ENCODE measurements around the gene CMSS1. TPM values are rescaled to one million over a fixed set of nuclear protein-coding genes. Genes with fewer than 3 reads are reported as not detected.

The CMSS1 gene
- polyA plus RNA-seq, 12 donors, result 21.0 to 39.9 (median 29.5) TPM; not detected in 1

DNA sequence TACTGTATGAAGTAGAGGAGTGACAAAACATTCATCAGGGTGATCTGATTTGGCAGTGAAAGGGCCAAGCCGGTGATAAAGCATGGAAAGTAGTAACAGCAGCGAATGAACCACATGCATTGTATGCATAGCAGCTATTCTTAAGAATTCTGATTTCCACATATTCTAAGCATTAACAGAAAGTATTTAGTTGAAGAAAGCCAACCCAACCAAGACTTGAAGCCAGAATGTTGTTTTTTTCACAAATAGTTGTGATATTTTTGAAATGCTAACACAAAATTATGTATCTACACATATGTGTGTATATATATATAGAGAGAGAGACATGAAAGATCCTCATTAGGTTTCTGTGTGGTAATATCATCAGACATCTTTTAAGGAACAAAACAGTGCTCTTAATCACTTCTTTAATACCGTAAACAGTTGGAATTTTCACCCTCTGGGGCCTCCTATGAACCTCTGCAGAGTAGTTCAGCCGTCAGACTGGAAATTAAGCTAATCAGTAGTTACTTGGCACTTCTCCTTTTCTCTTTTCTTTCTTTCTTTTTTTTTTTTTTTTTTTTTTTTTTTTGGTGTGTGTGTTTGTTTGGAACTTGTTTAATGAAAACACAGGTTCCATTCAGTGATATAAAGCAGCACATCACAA lies 139.6 kb downstream of the CMSS1 start:
- DNase-seq, result peak; percentile 43

DNA sequence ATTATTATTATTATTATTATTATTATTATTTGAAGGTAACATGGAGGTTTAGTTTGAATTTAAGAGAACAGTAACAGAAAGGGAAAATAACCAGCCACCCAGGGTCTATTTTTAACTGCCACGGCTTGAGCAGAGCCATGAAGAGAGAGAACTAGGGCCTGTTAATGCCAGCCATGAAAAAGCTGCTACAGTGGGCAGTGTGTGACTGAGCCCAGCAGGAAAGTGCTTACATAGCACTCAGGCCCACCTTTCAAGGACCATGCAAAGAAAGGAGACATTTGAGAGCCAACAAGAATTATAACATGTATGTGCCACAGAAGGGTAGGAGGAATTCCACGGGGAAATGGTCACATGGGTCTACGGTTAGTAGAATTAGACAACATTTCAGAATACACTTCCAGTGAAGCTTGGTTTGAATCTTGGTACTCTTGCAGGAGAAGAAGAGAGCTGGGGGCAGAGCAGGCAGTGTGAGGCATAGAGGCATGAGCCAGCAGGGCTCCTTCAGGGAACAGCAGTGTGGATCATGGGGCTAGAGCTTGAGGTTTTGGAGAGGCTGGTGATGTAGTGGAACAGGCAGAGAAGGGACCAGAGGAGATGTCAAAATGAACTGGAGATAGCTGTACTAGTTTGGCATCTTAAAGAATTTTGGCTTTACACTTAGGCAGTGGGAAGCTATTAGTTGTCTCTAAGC lies 140.7 kb downstream of the CMSS1 start:
- no peak for DNase-seq

GRCh38 chr3:99960123-99960878 lies 142.6 kb downstream of the CMSS1 start:
- DNase-seq, result no peak

DNA sequence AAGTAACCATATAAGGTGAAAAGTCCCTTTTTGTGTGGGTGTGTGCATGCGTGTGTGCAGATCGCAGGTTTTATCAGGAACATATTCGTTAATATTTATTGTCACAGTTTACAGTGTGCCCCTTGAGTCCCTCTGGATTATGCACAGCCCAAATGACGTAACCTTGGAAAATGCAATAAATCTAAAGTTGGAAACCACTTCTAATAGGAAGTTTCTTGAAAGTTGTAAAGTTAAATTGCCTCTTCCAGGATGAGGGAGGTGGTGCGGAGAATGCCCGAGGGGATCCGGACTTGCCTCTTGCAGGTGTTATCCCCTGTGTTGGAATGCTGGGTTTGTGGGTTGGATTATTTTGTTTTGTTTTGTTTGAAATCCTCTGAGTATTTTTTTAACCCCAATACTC lies 143.3 kb downstream of the CMSS1 start:
- DNase-seq, result peak; percentile 48

- DNase-seq, result no peak
Observed at GRCh38 chr3:99961756-99962515, 144.3 kb downstream of the CMSS1 start.

DNA sequence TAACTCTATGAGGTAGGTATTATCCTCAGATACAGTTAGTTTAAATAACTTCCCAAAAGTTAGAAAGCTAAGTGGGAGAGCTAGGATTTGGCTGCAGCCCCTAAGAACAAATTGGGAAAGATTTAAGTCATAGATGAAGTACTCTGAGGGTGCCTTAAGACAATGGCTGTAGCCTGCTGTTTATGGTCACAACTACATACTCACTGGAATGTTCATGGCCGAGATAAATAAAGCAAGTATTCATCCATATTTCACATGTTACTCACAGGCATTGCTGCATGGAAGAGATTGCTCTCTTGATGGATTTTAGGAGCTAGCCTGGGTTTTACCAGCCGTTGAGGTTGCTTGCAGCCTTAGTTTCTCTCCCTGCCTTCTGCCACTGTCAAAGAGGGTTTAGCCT lies 145.0 kb downstream of the CMSS1 start:
- no peak for DNase-seq

DNA sequence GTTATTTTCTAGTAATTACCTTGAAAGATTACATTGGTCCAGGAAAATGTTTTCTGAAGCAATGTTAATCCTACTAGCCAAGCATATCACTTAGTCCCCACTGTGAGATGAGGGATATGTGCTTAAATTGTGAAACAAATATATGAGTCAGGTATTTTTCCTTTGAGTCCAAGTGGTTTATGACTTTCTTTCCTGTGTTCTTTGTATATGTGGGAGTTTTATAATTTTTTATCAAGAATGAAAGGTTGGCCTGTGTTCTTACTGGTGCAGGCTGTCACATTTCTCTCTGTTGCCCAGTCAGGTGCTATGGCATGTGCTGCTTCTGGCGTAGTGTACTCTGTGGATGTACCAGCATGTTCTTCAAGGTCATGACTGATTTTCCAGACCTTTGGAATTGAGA lies 147.4 kb downstream of the CMSS1 start:
- DNase-seq, result no peak

- no peak for DNase-seq
Observed at GRCh38 chr3:99965681-99966408, 148.2 kb downstream of the CMSS1 start.

DNA sequence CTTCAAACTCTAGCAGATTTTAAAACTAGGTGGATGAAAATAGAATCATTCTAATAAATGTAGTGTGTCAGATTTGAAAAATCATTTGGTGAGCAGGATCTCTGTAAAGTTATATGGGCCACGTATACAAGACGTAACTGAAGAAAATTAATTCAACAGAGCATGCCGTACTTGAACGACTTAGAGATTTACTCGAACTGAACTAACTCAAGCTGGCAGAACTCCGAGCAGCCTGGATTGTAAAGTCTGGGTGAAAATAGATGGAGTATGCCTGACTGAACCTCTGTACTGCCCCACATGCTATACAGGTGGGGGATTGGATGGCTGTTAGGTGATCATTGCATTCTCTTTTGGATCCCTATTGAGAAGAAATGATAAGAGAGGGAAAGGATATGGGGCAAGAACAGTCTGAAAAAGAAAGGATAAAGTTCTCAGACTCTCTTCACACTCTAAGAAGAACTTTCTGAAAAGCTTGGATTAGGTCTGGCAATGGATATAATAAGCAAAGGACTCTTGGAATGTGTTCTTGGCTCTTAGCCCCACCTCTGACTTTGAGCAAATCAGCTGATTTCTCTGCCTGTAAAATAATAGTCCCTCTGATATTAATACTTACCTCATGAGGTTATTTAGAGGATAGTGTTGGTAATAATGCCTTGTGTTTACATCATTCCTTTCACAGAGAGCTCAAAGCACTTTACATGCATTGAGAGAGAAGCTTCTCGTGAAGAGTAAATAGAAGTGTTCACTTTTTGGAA lies 149.2 kb downstream of the CMSS1 start:
- peak; percentile 84 for DNase-seq

- DNase-seq, result no peak
Observed at GRCh38 chr3:99967796-99968195, 150.1 kb downstream of the CMSS1 start.

DNA sequence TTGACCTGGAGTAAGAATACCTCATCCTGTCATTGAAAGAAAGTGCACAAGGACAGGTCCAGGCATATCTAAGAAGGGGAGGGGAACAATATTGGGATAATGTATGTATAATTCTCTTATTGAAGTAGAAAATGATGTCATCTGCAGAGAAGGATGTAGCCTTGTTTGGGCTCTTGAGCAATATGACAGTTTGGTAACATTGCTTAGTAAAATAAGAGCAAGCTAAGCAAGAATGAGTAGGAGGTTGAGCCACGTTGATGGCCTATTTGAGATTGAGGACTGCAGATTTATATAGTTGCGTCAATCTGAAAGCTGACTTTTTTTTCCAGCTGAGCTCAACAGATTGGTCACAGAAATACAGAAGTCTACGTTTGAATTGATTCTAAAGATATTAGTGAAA lies 151.5 kb downstream of the CMSS1 start:
- DNase-seq, result no peak

DNA sequence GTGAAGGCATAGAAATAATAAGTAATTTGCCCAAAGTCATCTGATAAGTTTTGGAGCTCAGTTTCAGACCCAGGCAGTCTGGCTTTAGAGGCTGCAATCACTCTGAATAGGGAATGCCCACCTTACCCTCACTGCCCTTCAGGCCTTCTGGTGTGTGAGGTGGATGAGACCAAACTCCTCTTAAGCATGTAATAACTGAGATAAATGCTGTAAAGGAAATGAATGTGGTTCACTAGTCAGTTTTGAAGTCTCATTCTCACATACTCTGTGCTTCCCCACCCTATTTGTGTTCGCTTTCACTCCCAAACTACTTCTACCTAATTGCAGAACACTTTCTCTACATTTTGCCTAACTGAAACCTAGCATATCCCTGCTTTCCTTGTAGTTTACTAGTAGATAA lies 152.5 kb downstream of the CMSS1 start:
- no peak for DNase-seq

DNA sequence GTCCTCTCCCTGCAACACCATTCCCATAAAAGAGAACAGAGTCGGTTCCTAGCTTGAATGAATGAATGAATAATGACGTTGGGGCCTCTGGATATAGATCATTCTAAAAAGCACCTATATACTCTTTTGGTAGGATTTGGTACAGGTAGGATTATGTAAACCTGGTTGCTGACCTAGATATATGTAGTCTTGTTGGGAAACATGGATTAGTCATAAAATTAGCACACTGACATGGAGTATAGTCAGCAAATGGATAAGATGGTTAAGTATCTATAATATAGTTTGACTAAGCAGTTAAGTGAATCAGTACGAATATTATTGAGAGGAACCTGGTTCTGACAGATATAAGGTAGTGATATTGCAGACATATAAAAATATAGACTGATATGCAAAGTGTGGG lies 154.1 kb downstream of the CMSS1 start:
- DNase-seq, result no peak

- peak; percentile 28 for DNase-seq
Observed at GRCh38 chr3:99972380-99973104, 154.9 kb downstream of the CMSS1 start.

DNA sequence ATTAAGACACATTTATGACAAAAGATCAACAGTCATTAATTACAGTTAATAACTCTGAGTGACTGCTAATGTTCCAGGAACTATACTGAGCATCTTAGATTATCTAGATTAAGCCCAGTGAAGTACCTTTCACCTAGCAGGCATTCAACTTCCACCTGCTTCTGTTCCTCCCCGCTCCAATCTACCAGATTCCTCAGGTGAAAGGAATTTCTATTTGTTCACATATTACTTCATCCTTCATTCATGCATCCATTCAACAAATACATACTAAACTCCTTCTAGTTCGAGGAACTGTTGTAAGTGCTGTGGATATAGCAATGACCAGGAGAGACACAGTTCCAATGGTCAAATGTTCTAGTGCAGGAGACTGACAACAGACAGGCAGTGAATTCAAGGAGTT lies 157.3 kb downstream of the CMSS1 start:
- DNase-seq, result no peak

DNA sequence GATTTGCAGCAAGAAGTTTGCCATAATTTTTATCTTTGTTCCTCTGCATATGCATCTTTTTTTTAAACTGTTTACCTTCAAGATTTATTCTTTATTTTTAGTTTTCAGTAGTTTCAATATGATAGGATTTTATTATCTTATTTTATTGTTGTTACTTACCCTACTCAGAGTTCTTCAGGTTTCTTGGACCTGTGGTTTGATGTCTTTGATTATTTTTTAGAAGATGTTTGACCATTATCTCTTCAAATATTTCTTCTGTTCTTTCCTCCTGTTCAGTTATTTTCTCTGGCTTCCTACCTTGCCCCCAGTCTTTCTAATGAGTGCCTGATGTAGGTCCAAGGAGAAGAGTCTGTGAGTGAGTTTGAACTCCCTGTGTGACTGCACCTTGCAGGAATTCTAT lies 158.9 kb downstream of the CMSS1 start:
- no peak for DNase-seq

DNA sequence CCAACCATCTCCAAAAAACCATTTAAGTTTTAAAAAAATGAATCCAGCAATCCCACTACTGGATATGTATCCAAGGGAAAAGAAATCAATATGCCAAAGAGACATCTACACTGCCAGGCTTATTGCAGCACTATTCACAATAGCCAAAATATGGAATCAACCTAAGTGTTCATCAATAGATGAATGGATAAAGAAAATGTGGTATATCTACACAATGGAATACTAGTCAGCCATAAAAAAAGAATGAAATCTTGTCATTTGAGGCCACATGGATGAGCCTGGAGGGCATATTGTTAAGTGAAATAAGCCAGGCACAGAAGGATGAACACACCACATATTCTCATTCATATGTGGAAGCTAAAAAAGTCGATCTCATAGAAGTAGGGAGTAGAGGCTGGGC lies 160.6 kb downstream of the CMSS1 start:
- no peak for DNase-seq

- no peak for DNase-seq
Observed at GRCh38 chr3:99980606-99981005, 162.9 kb downstream of the CMSS1 start.

DNA sequence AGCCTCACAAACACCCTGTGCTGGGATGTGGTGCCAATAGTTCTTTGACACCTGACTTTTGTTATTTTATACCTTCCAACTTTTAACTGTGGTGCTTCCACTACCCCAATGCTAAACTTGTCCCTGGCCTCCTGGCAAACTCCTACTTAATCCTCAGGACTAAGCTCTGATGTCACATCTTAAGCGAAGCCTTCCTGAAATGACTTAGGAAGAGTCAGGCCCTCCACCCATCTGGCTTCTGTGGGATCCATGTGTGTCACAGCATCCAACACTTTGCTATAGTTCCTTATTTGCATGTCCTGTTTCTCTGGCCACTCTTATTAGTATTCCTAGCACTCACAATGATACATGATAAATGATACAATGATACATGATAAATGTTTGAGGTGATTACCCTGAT lies 163.5 kb downstream of the CMSS1 start:
- no peak for DNase-seq

- no peak for DNase-seq
Observed at GRCh38 chr3:99982650-99983049, 165.0 kb downstream of the CMSS1 start.
